GM18505 (cell line): ENCODE results near the gene ZNF438.

ENCODE experiments used
- ATAC-seq: cut with Tn5 transposase; IDR thresholded peaks from one replicate; pipeline ENCODE4 v1.9.1; 2021; ENCODE audit not compliant: unreplicated experiment
- POLR2A ChIP-seq: IDR thresholded peaks from 4 replicates; pipeline ENCODE4 v1.6.1; 2011; ENCODE audit warnings: borderline replicate concordance; ENCODE audit not compliant: insufficient read depth, insufficient read length; ENCODE audit errors: extremely low read depth

Gene ZNF438

DNA sequence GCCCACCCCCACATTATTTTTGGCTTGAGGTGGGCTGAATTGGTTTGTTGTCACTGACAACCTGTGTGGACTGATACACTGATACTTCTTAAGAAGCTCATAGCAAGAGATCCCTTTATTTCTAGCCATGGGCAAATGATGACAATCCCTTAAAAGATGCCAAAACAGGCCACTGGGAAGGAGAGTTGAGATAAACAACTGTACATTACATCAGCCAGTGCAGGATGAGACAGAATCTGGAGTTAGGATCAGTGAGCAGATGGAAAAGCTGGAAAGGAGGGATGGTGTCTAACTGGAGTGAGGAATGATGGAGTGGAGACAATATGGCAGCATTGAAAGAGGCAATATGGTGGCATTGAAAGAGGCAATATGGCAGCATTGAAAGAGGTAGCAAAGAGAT, 206.2 kb downstream of the ZNF438 start:
- no peak for ATAC-seq
- TF ChIP-seq POLR2A: no peak

- no peak for TF ChIP-seq POLR2A
- no peak for ATAC-seq
These were observed 206.6 kb downstream of the ZNF438 start for GRCh38 chr10:30825022-30825421.

DNA sequence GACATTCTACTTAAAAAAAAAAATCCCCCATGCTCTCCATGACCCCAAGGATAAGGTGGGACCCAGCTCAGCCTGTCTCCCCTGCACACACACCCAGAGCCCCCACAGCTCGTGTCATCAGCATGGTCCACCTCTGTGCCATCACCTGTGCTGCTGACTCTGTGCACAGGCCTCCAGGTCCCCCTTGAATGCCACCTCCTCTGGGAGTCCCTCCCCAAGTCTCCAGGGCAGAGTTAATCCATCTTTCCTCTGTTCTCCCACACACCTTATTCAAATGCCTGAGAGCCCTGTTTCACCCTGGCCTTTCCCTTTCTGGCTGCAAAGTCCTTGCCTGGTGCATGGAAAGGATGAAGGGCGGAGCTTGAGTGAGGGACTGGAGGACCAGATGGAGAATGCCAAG, 208.0 kb downstream of the ZNF438 start:
- no peak for ATAC-seq
- no peak for TF ChIP-seq POLR2A

- no peak for TF ChIP-seq POLR2A
- ATAC-seq: no peak
These were observed 208.8 kb downstream of the ZNF438 start for GRCh38 chr10:30822693-30823465.

GRCh38 chr10:30821994-30822692, 209.5 kb downstream of the ZNF438 start:
- TF ChIP-seq POLR2A: no peak
- no peak for ATAC-seq

GRCh38 chr10:30821261-30821993, 210.2 kb downstream of the ZNF438 start:
- TF ChIP-seq POLR2A: no peak

DNA sequence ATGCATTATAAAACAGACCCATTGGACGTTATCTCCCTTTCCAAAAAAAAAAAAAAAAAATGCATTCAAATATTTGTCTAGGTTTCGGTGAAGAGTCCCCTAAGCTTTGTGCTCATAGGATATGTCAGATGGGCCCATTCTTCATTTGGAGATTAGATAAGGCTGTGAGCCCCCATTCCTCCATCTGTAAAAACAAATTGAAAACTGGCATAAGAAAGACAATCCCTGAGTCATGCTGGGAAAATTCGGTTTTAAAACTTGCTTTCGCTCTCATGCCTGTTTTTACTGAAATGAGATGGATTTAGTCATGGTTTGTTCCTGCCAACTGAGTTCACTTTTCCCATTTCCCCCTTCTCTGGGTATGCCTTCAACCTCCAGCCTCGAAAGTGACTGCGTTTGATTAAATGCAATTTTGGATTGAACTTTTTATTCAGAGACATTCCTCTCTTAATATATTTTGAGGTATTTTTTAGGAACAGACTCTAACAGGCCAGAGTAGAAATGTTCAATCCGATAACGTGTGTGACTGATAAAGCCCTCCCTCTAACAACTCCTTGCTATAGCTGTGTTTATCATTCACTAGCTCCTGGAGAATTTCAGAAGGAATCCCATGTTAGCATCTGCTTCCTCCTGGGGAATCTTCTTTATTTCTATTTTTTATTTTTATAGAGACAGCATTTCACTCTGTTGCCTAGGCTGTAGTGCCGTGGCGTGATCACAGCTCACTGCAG, 211.2 kb downstream of the ZNF438 start:
- ATAC-seq: no peak
- no peak for TF ChIP-seq POLR2A

More at GRCh38 chr10:30821261-30821993, 210.2 kb downstream of the ZNF438 start:
- ATAC-seq: no peak

- ATAC-seq: no peak
- no peak for TF ChIP-seq POLR2A
These were observed 212.1 kb downstream of the ZNF438 start for GRCh38 chr10:30819341-30820181.

GRCh38 chr10:30818854-30819253, 212.8 kb downstream of the ZNF438 start:
- ATAC-seq: no peak
- TF ChIP-seq POLR2A: no peak

GRCh38 chr10:30818010-30818660, 213.5 kb downstream of the ZNF438 start:
- TF ChIP-seq POLR2A: no peak
- no peak for ATAC-seq

- no peak for ATAC-seq
- no peak for TF ChIP-seq POLR2A
These were observed 214.1 kb downstream of the ZNF438 start for GRCh38 chr10:30817541-30817940.

DNA sequence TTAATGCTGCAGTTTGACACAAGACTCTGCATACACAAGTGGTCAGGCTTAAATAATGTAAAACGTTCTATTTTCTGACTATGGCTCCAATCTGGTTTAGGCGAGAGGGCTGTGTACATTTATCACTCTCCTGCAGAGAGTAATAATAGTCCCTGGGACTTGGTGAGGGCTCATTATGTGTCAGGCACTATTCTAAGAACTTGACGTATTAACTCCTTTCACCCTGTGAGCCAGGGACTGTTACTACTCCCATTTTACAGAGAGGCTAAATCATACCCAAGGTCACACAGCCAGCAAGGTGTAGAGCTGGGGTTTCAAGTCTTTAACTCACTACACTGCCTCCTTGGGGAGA, 214.9 kb downstream of the ZNF438 start:
- ATAC-seq: no peak
- no peak for TF ChIP-seq POLR2A
